Activated CD4-positive, alpha-beta T cell treated with anti-CD3 and anti-CD28 coated beads, Interleukin-2, amount 50 U/mL, for 4 hours (primary cell): ENCODE measurements around the gene CASK.

ENCODE experiments used
- DNase-seq, 2 experiments: peaks; one replicate each; pipeline ENCODE4 v3.0.0-alpha.2; 2020

Gene CASK, protein sequence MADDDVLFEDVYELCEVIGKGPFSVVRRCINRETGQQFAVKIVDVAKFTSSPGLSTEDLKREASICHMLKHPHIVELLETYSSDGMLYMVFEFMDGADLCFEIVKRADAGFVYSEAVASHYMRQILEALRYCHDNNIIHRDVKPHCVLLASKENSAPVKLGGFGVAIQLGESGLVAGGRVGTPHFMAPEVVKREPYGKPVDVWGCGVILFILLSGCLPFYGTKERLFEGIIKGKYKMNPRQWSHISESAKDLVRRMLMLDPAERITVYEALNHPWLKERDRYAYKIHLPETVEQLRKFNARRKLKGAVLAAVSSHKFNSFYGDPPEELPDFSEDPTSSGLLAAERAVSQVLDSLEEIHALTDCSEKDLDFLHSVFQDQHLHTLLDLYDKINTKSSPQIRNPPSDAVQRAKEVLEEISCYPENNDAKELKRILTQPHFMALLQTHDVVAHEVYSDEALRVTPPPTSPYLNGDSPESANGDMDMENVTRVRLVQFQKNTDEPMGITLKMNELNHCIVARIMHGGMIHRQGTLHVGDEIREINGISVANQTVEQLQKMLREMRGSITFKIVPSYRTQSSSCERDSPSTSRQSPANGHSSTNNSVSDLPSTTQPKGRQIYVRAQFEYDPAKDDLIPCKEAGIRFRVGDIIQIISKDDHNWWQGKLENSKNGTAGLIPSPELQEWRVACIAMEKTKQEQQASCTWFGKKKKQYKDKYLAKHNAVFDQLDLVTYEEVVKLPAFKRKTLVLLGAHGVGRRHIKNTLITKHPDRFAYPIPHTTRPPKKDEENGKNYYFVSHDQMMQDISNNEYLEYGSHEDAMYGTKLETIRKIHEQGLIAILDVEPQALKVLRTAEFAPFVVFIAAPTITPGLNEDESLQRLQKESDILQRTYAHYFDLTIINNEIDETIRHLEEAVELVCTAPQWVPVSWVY

DNA sequence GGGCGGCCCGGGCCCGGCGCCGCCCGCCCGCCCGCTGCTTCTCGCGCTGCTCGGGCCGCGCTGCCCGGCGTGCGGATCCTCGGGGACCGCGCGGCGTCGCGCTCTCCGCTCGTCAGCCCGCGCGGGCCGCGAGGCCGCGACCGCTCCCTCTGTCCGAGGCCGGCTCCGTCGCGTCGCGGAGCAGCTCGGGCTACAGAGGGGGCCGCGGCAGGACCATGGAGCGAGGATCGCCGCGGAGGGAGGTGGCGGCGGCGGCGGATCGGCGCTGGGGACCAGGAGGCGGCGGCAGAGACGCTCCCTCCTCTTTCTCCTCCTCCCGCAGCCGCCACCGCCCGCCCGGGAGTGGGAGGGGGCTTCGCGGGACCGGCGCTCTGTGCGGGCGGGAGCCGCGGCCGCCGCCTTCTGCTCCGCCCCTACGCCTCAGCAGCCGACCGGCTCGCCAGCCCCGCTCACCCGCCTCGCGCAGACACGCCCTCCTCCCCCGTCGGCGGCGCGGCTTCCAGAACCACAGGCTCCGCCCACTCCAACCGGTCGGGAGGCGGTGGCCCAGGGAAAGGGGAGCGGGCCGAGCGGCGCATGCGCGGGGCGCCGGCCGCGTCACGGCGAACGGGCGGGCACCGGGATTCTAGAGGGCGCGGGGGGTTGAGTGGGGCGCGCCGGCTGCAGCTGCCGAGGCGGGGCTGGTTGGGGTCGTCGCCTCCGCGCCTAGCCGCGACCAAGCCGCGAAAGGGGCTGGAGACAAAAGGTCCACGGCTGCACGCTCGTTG is at the start of gene CASK:
CASK (minus strand) TSS at position 344 of the 767 bp plus-strand sequence. CDS start 566 bp downstream, outside the sequence.
- peak; percentile 85 to 89 for DNase-seq

DNA sequence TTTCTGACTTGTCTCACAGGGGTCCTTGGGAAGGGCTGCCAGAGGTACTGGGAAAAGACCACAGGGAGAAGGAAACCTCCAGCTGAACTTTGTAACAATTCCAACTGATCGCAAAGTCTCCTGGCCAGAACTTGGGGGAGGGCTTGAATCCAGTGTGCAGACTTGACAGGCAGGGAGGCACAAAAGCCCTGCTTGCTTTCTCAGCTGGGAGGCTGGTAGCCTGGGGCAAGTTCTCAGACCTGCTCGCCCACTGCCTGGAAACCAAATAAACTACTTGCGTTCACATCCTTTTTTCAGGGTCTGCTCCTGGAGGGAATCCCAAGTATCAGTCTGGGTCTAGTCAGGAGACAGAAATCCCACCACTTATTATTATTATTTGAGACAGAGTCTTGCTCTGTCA is 48.0 kb upstream of the CASK start:
- no peak for DNase-seq

DNA sequence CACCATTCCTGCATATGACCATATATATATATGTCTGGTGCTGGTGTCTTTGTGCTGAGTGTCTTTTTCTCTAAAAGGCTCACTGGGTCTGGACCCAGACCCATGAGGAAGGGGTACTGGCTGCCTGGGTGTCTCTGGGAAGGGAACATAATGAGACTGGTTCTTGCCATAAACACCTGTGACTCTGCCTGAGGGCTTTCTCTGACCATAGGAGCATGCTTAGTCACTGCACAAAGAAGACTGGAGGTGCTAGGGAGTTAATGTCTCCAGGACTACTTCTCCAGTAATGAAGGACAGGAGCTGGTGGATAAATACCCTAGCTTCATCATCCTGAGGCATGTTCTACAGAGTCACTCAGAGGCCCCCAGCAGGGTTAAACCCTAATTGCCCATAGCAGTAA is 47.1 kb upstream of the CASK start:
- no peak for DNase-seq

DNA sequence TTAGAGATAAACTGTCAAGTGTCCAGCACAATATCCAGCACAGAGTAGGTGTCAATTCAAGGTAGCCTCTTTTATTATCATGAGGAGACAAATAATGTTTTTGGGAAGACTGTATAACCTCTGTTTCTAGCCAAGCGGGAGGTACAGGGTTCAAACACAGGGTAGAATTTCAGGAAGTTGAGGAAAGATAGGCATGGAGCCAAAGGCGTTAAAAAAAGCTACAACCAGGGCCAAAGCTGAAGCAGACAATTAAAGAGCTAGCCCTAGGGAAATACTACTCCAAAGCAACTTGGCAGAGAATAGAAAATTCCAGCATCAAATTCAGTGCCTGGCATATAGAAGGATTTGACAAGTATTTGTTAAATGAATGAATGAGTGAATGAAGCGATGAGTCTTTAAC is 40.0 kb upstream of the CASK start:
- no peak for DNase-seq

DNA sequence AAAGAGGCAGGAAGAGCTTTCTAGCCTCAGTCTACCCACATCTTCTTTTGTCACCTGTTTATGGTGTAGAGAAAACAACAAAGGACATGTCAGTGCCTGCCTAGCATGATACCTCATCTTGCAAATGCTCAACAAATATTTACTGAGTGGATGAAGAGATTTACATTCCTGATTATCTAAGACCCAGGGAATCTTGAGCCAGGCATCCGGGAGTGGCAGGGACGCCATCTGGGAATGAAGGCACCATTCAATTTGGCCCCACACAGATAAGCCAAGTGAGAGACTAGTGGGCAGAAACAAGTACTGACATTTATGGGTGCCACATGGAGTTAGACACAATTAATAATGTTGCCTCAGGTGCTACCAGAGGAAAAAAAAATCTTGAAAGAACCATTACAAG is 36.8 kb upstream of the CASK start:
- DNase-seq = no peak

DNA sequence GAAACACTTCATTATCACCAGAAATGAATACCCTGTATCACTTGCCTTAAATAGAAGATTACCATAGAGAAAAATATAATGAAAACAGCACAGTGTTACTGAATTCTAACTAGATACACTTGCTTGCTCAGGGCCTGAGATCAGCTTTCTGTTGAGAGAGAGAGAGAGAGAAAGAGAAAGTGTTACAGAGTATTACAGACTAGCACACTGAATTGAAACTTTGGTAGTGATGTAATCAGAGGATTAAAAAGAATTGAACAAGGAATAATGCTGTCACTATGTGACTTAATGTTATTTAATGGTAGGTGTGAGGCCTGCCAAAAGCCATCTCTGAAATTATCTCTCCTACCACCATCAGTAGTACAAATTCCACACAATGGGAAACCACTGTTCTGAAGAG is 35.5 kb upstream of the CASK start:
- no peak for DNase-seq

DNA sequence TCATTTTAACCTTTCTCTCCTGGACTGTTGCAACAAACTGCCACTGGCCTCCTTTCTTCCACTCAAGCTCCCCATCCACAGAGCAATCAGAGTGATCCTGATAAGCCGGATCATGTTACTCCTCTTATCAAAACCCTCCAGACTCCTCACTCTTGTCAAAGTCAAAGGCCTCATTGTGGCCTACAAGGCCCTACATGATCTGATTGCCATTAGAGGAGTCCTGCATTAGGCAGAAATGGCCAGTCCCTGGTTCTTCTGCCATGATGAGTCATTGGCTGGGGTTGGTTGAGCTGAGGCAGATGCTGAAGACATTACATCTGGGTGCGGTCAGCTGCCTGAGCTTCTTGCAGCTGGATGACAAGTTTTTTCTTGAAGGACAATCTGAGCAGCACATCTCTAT is 32.7 kb upstream of the CASK start:
- DNase-seq = no peak

DNA sequence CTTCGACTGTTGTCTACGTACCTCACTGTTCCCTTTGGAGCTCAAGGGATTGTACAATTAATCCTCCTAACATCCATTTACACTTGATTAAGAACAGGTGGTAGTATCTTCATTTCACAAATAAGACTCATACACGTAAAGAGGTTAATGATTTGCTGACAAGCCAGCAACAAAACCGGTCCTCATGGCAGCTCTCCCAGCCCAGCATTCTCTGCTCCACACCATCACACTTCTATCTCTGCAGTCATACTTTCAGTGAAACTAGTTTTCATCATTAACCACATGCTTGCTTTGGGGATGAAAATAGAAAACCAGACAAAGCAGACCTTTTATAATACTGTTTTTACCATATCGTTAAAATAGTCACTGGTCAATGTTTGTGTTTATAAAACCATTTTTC is 28.7 kb upstream of the CASK start:
- no peak for DNase-seq

DNA sequence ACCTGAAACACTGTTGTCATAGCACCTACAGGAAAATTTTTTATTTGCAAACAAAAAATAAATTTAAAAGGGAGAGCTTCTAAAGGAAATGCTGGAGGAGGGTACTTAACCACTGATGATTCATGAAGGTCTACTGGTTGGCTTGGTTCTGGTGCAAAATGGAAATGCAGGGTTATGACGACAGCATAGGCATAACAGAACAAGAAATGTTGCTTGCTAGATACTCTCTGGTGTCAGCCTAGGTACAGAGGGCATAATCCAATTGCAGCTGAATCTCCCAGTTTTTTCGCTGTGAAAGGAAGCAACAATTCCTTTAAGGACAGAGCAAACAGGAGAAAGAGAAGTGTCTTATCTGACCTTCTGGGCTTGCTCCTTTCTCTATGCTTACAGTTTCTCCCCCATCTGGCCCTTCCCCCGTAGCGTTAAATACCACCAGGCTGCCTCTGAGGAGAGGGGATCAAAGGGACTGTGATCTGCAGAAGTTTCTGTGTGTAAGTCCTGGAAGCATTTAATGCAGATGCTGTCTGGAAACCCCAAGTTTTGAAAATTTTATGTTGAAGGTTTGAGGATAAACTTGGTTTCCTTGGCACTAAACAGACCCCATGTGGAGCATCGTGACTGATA is 23.7 kb upstream of the CASK start:
- DNase-seq = no peak

DNA sequence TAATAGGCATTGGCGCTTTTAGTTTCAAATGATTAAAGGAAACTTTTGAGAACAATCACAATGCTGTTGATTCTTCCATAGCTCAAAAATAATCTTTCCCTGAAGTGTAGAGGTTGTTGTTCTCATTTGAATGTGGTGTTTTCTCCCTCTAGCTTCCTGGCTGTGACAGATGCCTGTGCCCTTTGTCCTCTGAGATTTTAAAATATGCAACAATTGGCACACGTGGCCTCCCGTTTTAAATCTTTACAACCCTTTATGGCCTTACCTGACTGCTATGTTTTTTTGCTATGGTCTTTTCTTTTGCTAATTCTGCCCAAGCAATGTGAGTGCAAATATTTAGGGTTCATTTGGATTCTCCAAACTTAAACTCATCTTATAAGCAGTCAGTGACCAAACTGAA is 22.9 kb upstream of the CASK start:
- no peak for DNase-seq

DNA sequence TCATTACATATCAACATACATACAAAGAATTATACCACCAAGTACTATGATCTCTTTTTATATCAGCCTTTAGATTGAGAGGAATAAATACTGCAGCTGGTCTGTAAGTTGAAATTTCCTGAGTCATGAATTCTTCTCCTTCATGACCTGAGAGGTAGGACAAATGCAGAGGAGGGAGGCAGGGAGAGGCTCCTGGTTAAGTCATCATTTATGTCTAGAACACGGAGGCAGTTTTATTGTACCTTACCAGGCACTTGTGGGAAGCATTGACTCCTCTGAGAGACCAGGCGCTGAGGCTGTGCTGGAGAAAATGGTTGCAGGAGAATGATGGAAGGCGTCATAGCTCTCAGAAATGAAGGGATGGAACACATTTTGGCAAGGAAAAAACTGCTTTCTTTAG is 12.5 kb upstream of the CASK start:
- DNase-seq = no peak

DNA sequence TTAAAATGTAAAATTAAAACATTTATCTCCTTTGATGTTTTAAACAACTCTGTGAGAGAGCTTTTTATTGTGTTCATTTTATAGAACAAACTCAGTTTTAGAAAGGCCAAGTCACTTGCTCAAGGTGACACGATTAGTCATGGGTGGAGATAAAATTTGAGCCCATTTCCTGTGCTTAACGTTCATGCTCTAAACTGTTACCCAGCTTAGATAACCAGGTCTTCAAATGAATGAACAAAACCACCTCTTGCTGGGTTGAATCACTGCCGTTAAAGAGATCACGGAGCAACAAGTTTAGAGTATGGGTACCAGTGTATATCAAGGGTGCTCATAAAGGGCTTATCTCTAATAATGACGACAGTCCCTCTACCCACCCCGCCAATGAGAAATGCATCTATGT is 10.2 kb upstream of the CASK start:
- no peak for DNase-seq

DNA sequence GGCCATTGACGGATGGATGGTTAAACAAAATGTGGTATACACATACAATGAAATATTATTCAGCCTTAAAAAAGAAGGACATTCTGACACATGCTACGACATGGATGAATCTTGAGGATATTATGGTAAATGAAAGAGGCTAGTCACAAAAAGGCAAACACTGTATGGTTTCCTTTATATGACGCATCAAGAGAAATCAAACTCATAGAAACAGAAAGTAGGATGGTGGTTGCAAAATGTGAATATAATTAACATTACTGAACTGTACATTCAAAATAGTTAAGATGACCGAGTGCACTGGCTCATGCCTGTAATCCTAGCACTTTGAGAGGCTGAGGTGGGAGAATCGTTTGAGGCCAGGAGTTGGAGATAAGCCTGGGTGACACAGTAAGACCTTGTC is 9.5 kb upstream of the CASK start:
- no peak for DNase-seq

DNA sequence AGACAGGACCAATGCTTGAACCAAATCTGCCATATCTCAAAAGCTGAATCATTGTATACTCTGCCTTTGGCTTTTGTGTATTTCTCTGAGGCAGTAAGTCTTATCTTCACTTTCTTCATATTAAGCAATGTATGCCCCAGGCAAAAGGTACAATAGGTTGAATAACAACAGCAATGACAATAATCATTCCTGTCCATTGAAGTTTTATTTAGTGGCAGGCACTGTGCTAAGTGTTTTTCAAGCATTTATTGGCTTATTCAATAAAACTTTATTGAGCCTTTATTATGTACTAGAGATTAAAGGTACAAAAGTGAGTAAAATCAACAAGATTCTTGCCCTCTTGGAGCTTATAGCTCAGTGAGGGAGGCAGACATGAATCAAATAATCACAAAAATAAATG is 8.2 kb upstream of the CASK start:
- DNase-seq = no peak

DNA sequence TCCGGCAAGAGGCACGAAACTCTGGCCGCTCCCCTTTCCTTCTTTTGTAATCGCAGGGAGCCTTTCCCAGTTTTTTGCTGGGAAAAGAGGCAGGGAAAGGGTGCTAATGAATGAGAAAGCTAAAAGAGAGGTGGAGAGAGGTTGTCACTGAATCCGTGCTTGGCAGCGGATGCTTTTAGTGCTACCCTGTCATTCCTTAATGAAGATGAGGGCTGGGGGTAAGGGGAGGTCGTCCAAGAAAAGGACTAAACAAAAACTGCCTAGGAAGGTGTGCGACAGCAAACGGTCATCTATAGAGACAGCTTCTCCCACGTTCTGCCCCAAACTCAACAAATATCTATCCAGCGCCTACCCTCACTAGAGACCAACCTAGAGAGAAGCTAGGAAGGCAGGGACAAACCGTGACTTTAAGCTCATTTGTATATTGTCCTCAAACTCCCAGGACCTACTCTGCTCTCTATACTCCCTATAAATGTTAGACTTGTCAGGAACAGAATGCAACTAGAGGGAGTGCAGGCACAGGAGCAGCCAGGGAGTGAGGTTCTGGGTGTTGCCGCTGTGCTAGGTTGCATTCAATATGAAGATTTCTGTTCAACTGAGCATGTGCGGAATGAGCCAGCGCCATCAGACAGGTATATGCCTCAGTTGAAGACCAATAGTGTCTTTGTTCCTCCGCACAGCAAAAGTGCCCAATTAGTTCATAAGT is 777 bp upstream of the CASK start:
- DNase-seq = peak in 1 of 2 experiments; percentile 25

DNA sequence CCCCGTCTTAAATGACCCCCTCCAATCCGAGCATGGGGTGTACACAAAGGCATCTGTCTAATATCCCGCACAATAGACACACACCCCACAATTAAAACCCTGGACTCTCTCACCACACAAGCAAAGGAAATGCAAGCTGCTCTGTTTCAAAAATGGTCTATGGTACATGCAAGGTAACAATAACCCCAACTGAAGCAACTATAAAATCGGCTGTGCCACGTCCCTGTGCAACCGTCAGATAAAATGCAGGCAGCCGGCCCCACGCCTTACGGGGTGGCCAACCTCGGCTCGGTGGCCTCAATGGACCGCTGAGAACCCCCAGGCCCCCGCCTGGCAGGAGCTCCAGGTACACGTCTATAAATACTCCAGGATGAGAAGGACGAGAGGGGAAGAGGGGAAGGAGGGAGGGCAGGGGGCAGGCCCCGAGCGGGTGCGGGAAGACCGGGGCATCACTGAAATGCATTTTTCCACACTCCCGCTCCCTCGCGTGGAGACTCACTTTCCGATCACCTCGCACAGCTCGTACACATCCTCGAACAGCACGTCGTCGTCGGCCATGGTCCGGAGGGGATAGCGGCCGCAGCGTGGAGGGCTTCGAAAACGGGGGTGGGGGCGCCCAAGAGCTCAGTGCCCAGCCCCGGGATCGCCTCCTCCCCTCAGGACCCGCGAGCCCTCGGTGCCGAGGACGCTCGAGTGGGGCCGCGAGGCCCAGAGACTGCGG is 763 bp downstream of the CASK start:
- DNase-seq = no peak

DNA sequence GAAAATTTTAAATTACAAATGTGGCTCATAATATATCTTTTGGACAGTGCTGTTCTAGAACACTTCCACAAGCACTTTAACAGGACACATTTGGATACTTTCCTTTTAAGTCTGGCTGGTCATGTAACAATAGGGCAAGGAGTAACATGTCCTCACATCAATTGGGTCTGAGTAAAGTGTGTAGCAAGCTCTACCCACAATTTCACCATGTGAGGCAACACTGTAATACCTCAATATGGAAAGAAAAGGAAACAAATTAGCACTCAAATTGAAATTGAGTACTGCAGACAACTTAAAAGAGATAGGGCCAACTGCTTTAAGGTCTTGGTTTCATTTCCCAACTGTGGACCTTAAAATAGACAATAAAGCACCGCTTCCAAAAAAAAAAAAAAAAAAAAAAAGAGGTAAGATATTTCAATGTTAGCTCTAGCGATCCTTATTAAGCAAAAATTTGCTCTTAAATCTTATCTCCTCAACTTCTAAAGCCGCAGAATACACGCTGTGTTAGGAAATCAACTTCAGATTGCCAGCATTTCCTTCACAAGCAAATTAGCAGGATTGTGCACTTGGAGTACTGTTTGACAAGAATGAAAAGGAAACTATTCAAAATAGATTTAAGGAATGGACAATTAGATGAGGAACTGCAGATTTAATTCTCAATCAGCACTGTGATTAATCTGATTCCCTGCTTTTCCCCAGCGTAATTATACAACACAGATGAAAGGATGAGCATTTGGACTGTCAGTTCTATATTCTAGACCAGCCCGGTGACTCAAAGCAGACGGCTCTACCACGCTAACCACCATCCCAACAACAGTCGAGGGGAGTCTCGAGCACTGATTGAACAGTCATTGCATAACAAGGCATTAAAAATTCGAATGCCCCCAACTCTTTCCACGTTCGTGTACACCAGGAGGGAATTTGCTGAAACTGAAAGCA is 1.6 kb downstream of the CASK start:
- peak in 1 of 2 experiments; percentile 21 for DNase-seq

DNA sequence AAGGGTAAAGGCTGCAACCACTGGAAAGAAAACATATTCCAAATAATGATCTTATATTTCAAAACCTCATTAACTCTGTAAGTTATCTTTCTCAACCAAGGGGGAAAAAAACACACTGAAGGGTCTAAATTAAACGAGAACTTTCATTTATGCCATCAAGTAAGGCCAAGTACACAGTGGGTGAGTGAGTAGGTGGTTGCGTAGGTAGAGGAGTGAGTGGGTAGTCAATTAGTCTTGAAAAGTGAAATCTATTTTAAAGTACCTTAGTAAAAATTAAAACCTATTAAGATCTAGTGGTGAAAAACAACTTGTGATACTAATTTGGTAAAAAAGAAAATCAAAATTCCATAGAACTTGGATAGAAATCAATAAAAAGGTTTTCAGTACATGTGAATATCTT is 3.5 kb downstream of the CASK start:
- no peak for DNase-seq

DNA sequence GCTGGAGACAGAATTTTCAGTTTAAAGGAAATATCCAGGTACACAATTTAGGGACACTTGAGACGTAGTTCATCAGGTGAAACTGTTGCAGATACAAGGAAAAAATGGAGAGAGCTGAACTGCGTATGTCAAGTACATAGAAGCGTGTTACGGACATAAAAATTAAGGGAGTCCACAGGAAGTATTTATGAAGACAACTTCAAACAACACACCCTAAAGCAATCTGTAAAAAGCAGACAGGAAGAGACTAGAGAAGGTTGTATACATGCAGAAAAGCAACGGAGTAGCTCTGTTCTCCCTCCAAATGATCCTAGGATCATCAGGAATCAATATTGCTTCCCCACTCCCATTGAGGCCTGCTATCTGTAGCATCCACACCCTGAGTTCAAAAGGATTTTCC is 5.8 kb downstream of the CASK start:
- no peak for DNase-seq

DNA sequence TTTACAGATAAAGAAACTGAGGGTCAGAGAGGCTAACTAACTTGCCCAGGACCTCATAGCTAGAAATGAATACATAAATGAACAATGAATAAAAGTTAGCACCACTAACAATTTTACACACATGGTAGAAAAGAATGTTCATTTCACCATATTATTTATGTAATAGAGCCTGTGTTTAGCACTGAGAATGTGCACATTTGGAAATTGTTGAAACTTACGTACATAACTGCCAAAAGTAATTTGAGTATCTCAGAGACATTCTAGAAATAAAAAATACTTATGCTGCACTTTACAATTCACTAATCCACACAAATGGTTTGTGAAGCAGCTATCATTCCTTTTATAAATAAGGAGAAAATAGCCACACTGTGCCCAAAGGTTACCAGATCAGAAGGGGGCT is 9.9 kb downstream of the CASK start:
- DNase-seq = no peak
